ENCODE measurements around the gene SULF2.

Gene SULF2

GRCh38 chr20:47735412-47736400, 49.6 kb downstream of the SULF2 start:
- FAIRE-seq, result no peak

DNA sequence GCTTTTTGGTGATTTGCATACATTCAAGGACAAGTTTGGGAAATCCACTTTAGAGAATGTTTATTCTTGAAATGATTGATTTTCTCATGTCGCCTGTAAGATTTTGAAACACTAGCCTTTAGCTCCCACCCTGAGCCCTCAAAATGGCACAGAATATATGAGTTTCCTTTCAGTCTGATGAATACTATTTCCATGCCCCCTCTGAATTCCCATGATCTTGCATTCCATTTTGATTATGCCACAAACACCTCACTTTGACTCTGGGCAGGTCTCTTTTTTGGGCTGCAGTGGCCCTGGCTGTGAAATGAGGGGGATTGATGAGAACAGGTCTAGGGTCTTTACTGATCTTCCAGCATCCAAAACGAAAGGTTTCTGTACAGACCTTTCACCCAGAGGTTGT, 50.4 kb downstream of the SULF2 start:
- FAIRE-seq, result no peak

DNA sequence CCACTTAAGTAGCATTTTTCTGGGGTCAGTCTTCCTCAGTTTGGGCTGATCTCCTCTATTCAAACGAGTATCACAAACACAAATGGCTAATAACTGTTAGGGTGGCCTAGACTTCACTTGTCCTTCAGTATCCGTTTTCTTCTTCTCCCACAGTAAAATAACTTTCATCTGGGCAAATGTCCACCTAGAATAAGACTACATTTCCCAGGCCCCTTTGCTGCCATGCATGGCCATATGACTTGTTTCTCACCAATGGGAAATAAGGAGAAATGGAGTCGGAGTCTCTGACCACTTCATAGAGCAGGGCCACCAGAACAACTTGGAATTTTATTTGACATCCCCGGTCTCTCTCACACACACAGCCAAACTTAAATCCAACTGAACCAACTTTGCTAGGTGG, 51.4 kb downstream of the SULF2 start:
- no peak for FAIRE-seq

DNA sequence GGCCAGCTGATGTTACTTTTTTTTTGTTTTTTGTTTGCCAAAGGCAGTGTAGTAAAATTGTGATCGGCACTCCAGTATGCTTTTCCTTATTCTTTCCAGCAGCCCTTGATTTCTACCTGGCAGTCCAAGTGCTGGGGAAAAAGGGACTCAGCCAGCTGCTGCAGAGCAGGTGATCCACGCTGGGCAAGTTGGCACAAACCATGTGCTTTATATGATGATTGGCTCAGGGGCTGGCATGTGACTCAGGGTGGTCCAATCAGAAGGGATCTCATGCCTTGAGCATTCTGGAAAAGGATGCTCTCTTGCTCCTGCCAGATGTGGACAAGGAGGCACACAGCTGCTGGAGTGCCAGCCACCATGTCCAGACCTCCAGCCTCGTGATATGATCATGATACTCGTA, 54.5 kb downstream of the SULF2 start:
- FAIRE-seq, result no peak

GRCh38 chr20:47729472-47729871, 55.8 kb downstream of the SULF2 start:
- no peak for FAIRE-seq

- FAIRE-seq, result no peak
Measured at GRCh38 chr20:47727909-47728361, 57.3 kb downstream of the SULF2 start.

- no peak for FAIRE-seq
Measured at GRCh38 chr20:47727170-47727880, 58.0 kb downstream of the SULF2 start.

- FAIRE-seq, result no peak
Measured at GRCh38 chr20:47726632-47727031, 58.6 kb downstream of the SULF2 start.

DNA sequence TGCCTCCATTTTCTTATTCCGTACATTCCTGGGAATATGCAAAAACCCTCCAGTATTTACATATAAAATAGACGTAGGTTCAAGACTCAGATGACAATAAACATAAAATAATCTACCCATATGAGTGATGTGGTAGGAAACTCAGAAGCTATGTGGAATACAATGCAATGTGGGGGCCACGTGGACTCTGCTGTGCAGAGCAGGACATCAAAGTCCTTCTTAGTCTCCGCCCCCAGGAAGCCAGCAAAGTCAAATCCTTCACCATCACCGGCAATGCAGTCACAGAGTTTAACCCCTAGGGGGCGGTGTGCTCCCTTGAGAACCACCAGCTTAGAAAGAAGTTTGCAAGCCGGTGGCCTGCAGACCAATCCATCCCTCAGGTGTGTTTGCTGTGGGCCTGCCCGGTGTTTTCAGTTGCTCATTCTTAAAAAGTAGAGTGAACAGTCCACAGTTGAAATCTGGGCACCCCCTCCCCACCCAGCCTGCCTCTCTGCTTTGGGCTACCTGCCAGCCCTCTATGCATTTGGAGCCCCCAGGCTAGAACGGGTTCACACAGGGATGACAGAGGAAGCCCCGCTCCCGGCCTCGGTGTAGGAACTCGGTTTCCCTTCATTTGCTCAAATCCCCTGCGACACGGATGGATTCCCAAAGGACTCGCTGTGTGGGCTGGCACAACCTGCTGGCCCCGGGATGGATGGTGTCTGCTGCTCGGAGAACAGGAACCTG, 59.9 kb downstream of the SULF2 start:
- FAIRE-seq, result peak; percentile 18

GRCh38 chr20:47724910-47725247, 60.4 kb downstream of the SULF2 start:
- FAIRE-seq, result no peak

DNA sequence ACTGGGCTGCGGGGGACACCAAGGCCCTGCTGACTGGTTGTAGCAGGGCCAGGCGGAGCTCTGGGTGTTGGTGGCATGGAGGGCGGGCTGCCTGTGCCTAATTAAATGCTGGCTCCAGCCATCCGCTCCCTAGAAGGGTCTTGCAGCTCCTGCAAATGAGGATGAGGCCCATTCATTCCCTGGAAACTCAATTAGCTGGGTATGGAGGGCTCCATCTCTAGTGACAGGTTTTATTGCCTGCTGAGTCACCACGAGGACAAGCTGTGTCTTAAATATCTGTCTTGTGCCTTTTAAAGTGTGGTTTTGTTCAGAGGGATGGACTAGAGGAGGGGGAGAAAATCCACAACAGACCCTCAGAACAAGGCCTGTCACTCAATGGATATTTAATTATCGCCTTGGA, 60.9 kb downstream of the SULF2 start:
- no peak for FAIRE-seq

- FAIRE-seq, result no peak
Measured at GRCh38 chr20:47723322-47723721, 62.0 kb downstream of the SULF2 start.

- FAIRE-seq, result peak; percentile 87
Measured at GRCh38 chr20:47720636-47721427, 64.4 kb downstream of the SULF2 start.

DNA sequence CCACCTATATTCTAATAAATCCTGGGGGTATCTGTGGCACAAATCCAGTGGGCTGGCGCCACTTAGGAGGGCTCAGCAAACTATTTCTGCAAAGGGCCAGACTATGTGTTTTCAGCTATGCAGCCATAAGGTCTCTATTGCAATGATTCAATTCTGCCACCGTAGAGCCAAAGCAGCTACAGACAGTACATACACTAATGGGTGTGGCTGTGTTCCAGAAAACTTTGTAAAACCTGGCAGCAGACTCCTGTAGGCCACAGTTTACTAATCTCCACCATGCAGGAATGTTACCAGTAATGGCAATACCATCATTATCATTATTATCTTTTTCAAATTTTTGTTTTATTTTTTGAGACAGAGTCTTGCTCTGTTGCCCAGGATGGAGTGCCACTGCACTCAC, 65.7 kb downstream of the SULF2 start:
- no peak for FAIRE-seq

- no peak for FAIRE-seq
Measured at GRCh38 chr20:47719211-47719610, 66.1 kb downstream of the SULF2 start.

DNA sequence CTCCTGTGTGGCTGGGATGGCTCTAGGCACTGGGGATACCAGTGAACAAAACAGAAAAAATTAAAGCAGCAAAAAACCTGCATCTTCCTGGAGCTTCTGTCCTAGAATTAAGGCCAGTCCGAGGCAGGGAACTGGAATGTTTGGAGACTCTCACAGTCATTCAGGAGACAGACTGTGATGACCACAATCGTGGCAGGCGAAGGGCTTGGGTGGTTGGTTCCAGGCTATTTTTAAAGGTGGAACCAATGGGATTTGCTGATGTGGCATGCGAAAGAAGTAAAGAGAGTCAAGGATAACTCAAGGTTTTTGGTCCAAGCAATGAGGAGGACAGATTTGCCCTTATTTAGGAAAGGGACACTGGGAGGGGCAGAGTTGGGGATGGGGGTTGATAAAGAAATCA, 66.9 kb downstream of the SULF2 start:
- no peak for FAIRE-seq

DNA sequence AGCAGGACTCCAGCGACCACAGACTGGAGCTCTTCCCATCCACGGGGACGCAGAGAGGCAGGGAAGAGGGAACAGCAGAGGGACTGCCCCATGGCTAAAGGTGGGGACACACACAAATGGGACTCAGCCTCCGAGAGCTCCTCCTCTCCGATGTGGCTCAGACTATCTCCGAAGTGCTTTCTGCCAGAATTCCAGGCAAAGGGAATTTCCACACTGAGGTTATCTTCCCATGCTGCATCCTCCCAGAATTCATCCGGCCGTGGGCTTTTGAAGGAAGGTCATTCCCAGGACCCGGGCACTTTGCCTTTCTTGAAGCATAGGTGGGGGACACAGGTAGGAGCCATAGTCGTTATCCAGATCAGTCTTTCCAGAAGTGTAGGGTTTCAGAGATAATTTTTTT, 67.9 kb downstream of the SULF2 start:
- no peak for FAIRE-seq

GRCh38 chr20:47713878-47714450, 71.3 kb downstream of the SULF2 start:
- FAIRE-seq, result peak; percentile 97

GRCh38 chr20:47713163-47713562, 72.1 kb downstream of the SULF2 start:
- FAIRE-seq, result no peak

DNA sequence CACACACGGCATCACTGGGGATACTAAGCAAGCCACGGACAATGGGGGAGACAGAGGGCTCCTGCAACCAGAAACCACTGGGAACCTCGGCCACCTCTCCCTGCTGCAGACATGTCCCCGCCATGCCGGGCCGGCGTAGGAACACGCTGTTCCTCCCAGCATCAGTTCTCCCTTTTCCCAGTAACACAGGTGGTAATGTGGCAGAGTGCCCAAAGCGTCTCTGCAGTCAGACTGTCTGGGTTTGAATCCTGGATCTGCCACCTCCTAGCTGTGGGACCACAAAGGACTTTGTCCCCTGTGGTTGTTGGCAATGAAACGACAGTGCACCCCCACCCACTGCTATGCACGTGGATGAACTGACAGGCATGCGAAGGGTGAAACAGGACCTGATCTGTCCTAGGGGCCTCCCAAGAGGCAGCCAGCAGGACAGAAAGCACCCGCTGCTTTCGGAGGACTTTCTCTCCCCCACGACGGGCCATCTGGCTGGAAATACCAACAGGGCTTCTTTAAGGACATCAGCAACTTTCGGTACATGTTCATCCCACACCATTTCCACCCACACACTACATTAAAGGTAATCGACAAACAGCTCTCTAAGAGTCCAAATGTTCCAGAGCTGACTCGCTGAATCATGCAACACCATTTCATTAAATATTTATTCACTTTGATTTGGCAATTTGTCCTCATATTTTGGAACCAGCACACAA, 74.1 kb downstream of the SULF2 start:
- FAIRE-seq, result no peak

- no peak for FAIRE-seq
Measured at GRCh38 chr20:47710665-47711045, 74.6 kb downstream of the SULF2 start.
